ENCODE results near the gene STX18. TPM values are rescaled to one million over a fixed set of nuclear protein-coding genes. Genes with fewer than 3 reads are reported as not detected.

Gene STX18
- total RNA-seq, 1 experiment from 2014 or later: 32.7 TPM

Other genes with a start within 250 kb of the STX18 start
- gene NSG1, start 154.9 kb downstream of the STX18 start, total RNA-seq (2022): 6.7 and 8.6 TPM in 2 replicates